HCT116 (cell line): ENCODE data around the gene HCAR3. TPM values are rescaled to one million over a fixed set of nuclear protein-coding genes. Genes with fewer than 3 reads are reported as not detected.
"Not testable (repeated sequence)": the region's sequence is repeated elsewhere in the genome, so short reads cannot be mapped to it uniquely, and the experiment has no call there.

Source experiments
- ATAC-seq: fragments of 200-7000 bp; cut with Tn5 transposase; 2 replicates; pipeline ENCODE4 v1.9.1; 2020; ENCODE audit warnings: mild to moderate bottlenecking, moderate library complexity
- Bru-seq: library from RNA; stranded (reverse); fragments of 400-500 nt; gene quantifications from one replicate; lab custom pipeline; 2021; lab: Mats Ljungman, UMichigan
- BruChase-seq, 2 experiments: library from RNA; stranded (reverse); fragments of 400-500 nt; gene quantifications; one replicate each; lab custom pipeline; 2021; lab: Mats Ljungman, UMichigan
- BruUV-seq: library from RNA; stranded (reverse); fragments of 400-500 nt; replicated peaks from 2 replicates; lab custom pipeline; 2021; lab: Mats Ljungman, UMichigan
- CTCF ChIA-PET: fragments of 300-600 bp; sonication (Branson Sonifier 250); formaldehyde crosslinking; loops from one replicate; lab custom pipeline; 2021; ENCODE audit warnings: antibody characterized with exemption; lab: Charles Lee
- POLR2A ChIA-PET: fragments of 300-600, 350-600 bp; sonication (Branson Sonifier 250); formaldehyde crosslinking; loops from one replicate; lab custom pipeline; 2021; ENCODE audit warnings: antibody characterized with exemption; lab: Charles Lee
- RAD21 ChIA-PET, 2 experiments: fragments of 300-600 bp; sonication (Branson Sonifier 250); formaldehyde crosslinking; loops; one replicate each; lab custom pipeline; 2023; ENCODE audit warnings: low total read pairs in 2 of 2; ENCODE audit not compliant: uncharacterized antibody in 2 of 2, unreplicated experiment in 2 of 2, low non-redundant PET in 1 of 2; lab: Charles Lee
- DNase-seq: peaks from one replicate; pipeline ENCODE4 v3.0.0-alpha.2; 2010; ENCODE audit warnings: low read depth, low spot score
- H2AFZ ChIP-seq: fragments of 200-600 bp; shearing (Covaris generic), sonication (generic); 2 replicates; pipeline ENCODE4 v1.6.1; 2017; ENCODE audit warnings: low read depth, mixed run types, mixed read lengths, antibody characterized with exemption, low read length; ENCODE audit not compliant: poor library complexity, severe bottlenecking
- H3K27ac ChIP-seq: 2 replicates; pipeline ENCODE4 v1.5.1; 2012; ENCODE audit warnings: low read depth, low read length
- H3K27me3 ChIP-seq: fragments of 200-600 bp; sonication (generic); 2 replicates; pipeline ENCODE4 v1.6.1; 2016; ENCODE audit warnings: mixed run types, low read length, mixed read lengths; ENCODE audit not compliant: insufficient read depth
- H3K36me3 ChIP-seq, 2 experiments: fragments of 200-500 bp in 1 of 2; fragments of 200-600 bp in 1 of 2; sonication (Bioruptor generic) in 1 of 2; sonication (generic) in 1 of 2; 2 replicates each; pipeline versions ENCODE4 v1.5.1 to v1.6.1; 2014 to 2016; ENCODE audit warnings: low read length in 2 of 2, inconsistent platforms in 1 of 2, mixed read lengths in 1 of 2, mixed run types in 1 of 2; ENCODE audit not compliant: insufficient read depth in 2 of 2, control insufficient read depth in 1 of 2
- H3K4me1 ChIP-seq, 2 experiments: fragments of 200-600 bp in 1 of 2; sonication (generic) in 1 of 2; 2 replicates each; pipeline versions ENCODE4 v1.5.1 to v1.6.1; 2012 to 2017; ENCODE audit warnings: low read length in 2 of 2, inconsistent platforms in 1 of 2, mild to moderate bottlenecking in 1 of 2, mixed read lengths in 1 of 2, mixed run types in 1 of 2, moderate library complexity in 1 of 2; ENCODE audit not compliant: insufficient read depth in 2 of 2, control insufficient read depth in 1 of 2
- H3K4me2 ChIP-seq: fragments of 200-600 bp; sonication (generic); 2 replicates; pipeline ENCODE4 v1.6.1; 2017; ENCODE audit warnings: mixed run types, low read length, mixed read lengths
- H3K4me3 ChIP-seq, 2 experiments: fragments of 200-600 bp in 1 of 2; sonication (generic) in 1 of 2; replicated peaks in 1 of 2; 2 replicates each; pipeline ENCODE4 v1.5.1; 2011 to 2016; ENCODE audit warnings: low read length in 2 of 2, control low read depth in 1 of 2, low read depth in 1 of 2, mild to moderate bottlenecking in 1 of 2, mixed read lengths in 1 of 2, mixed run types in 1 of 2
- H3K79me2 ChIP-seq: fragments of 200-600 bp; sonication (generic); 2 replicates; pipeline ENCODE4 v1.6.1; 2017; ENCODE audit warnings: mild to moderate bottlenecking, mixed run types, low read length, moderate library complexity, mixed read lengths; ENCODE audit not compliant: insufficient read depth
- H3K9ac ChIP-seq: fragments of 200-600 bp; sonication (generic); 2 replicates; pipeline ENCODE4 v1.6.1; 2016; ENCODE audit warnings: low read length, mixed read lengths
- H3K9me2 ChIP-seq: fragments of 200-600 bp; sonication (generic), shearing (Covaris generic); 2 replicates; pipeline ENCODE4 v1.6.1; 2017; ENCODE audit warnings: mixed run types, mild to moderate bottlenecking, moderate library complexity; ENCODE audit not compliant: insufficient read depth
- H3K9me3 ChIP-seq, 2 experiments: fragments of 200-500 bp in 1 of 2; fragments of 200-600 bp in 1 of 2; sonication (Bioruptor generic) in 1 of 2; sonication (generic) in 1 of 2; 2 replicates each; pipeline ENCODE4 v1.6.1; 2014 to 2017; ENCODE audit warnings: low read length in 2 of 2, mixed read lengths in 2 of 2, inconsistent platforms in 1 of 2, low read depth in 1 of 2, mild to moderate bottlenecking in 1 of 2, mixed run types in 1 of 2, moderate library complexity in 1 of 2; ENCODE audit not compliant: control insufficient read depth in 1 of 2, insufficient read depth in 1 of 2
- H4K20me1 ChIP-seq: fragments of 200-600 bp; sonication (generic), shearing (Covaris generic); 2 replicates; pipeline ENCODE4 v1.6.1; 2017; ENCODE audit warnings: mixed run types, mild to moderate bottlenecking, moderate library complexity; ENCODE audit not compliant: insufficient read depth
- ATF3 ChIP-seq: IDR thresholded peaks from 2 replicates; pipeline ENCODE4 v1.6.1; 2012
- CTCF ChIP-seq, 3 experiments: fragments of 200-600 bp in 1 of 3; sonication (generic) in 1 of 3; IDR thresholded peaks in 2 of 3; conservative IDR thresholded peaks in 1 of 3; 2 replicates each; pipeline ENCODE4 v1.5.1; 2012 to 2017; ENCODE audit warnings: low read depth in 2 of 3, low read length in 2 of 3, antibody characterized with exemption in 1 of 3, borderline replicate concordance in 1 of 3, control low read depth in 1 of 3, mild to moderate bottlenecking in 1 of 3, mixed read lengths in 1 of 3, mixed run types in 1 of 3, moderate library complexity in 1 of 3; ENCODE audit not compliant: insufficient read depth in 1 of 3
- FOSL1 ChIP-seq: IDR thresholded peaks from 2 replicates; pipeline ENCODE4 v1.6.1; 2012; ENCODE audit warnings: low read depth
- POLR2AphosphoS5 ChIP-seq: IDR thresholded peaks from 2 replicates; pipeline ENCODE4 v1.6.1; 2011; ENCODE audit warnings: mild to moderate bottlenecking, low read depth, low read length, moderate library complexity
- RAD21 ChIP-seq: IDR thresholded peaks from 2 replicates; pipeline ENCODE4 v1.6.1; 2012; ENCODE audit warnings: low read depth, mild to moderate bottlenecking
- ZBTB33 ChIP-seq: IDR thresholded peaks from 2 replicates; pipeline ENCODE4 v1.6.1; 2011; ENCODE audit warnings: mild to moderate bottlenecking, low read length, moderate library complexity; ENCODE audit not compliant: insufficient replicate concordance; ENCODE audit errors: extremely low read depth
- intact Hi-C: fragments of 100-400 bp; cut with micrococcal nuclease; formaldehyde crosslinking; loops from 2 replicates; pipeline ENCODE4 v1.10.0; 2022
- long read RNA-seq: library from polyadenylated mRNA; unstranded; transcript quantifications from one replicate; pipeline ENCODE4 v2.0.0, GENCODE V29; 2021; ENCODE audit not compliant: unreplicated experiment
- polyA plus RNA-seq: library from polyadenylated mRNA; unstranded; fragments of >200 nt; gene quantifications from 2 replicates; pipeline ENCODE4 v1.2.1, GENCODE V29; 2012; ENCODE audit warnings: missing spikeins
- total RNA-seq: library from RNA; stranded (reverse); gene quantifications from one replicate; pipeline ENCODE4 v1.2.1, GENCODE V29; 2021; ENCODE audit not compliant: unreplicated experiment

The HCAR3 gene
- not detected for total RNA-seq
- polyA plus RNA-seq = 0.05 TPM in 1 of 2 replicates, not detected in the other
- not detected for Bru-seq, nascent RNA
- not detected for BruChase-seq, experiment 1, labeled RNA remaining after a 6-hour chase
- BruChase-seq, experiment 2, labeled RNA remaining after a 2-hour chase = not detected
- long read RNA-seq = 0 reads

- BruUV-seq, H3K79me2 ChIP-seq, intact Hi-C loops, H3K27me3 ChIP-seq, ATAC-seq, H3K9me3 ChIP-seq, H3K36me3 ChIP-seq, RAD21 ChIA-PET, H3K4me3 ChIP-seq, H3K9ac ChIP-seq, POLR2A ChIA-PET, CTCF ChIA-PET, H3K9me2 ChIP-seq, H3K4me2 ChIP-seq, H2AFZ ChIP-seq, DNase-seq, H4K20me1 ChIP-seq, H3K27ac ChIP-seq: not testable (repeated sequence)
- H3K4me1 ChIP-seq = peaks cover 9 to 15% of the 10 kb centered on the region in 2 experiments
Measured at GRCh38 chr12:122716658-122717057, at the start of gene HCAR3. Gene HCAR3, minus strand, starts transcription at chr12:122716811. Its CDS starts 74 bp downstream, at chr12:122716737.

- Histone ChIP-seq H3K9me3 (no peaks in the 10 kb centered on the region), H3K36me3 (peaks cover 53 to 56% of the 10 kb centered on the region in 2 experiments), H4K20me1 (0 out of 2 replicates have a peak, but pooled peaks cover 4% of the 10 kb centered on the region), H2AFZ (no peak overlapping the region), H3K27ac (no peak overlapping the region), H3K27me3 (no peaks in the 10 kb centered on the region), H3K4me1 (peaks cover 5 to 8% of the 10 kb centered on the region in 2 experiments; a peak in 3 of 4 replicates), H3K9ac (no peak overlapping the region), H3K4me2 (no peak overlapping the region), H3K4me3 (no peak overlapping the region), H3K79me2 (peaks cover 94% of the 10 kb centered on the region), H3K9me2 (no peaks in the 10 kb centered on the region)
- ChIA-PET CTCF (no interaction called here), RAD21 (no interaction called here), POLR2A (no interaction called here)
- intact Hi-C loops = no loop called here
- BruUV-seq = no TSS peak
- ATAC-seq = no peak
- DNase-seq = no peak
- no peak for TF ChIP-seq CTCF (IDR thresholded peaks at IDR 0.05 in 2 of 3, conservative IDR thresholded peaks at IDR 0.05 in 1 of 3; ENCODE audit: borderline replicate concordance in 1 of 3, insufficient read depth in 1 of 3, low read depth in 2 of 3, low read length in 2 of 3)
- no peak for TF ChIP-seq ZBTB33
- TF ChIP-seq RAD21 = no peak
- no peak for TF ChIP-seq POLR2AphosphoS5
- TF ChIP-seq ATF3 = no peak
- no peak for TF ChIP-seq FOSL1
Measured at GRCh38 chr12:122757568-122757967, 41.0 kb upstream of the HCAR3 start.
